Activated CD4-positive, alpha-beta T cell treated with anti-CD3 and anti-CD28 coated beads, Interleukin-2, amount 50 U/mL, for 24 hours (primary cell): ENCODE results near the gene FAM107A.

ENCODE experiments used
- DNase-seq, 2 donors: peaks; one replicate each; pipeline ENCODE4 v3.0.0-alpha.2; 2020; ENCODE audit warnings: low read depth in 1 of 2, low spot score in 1 of 2

FAM107A gene

DNA sequence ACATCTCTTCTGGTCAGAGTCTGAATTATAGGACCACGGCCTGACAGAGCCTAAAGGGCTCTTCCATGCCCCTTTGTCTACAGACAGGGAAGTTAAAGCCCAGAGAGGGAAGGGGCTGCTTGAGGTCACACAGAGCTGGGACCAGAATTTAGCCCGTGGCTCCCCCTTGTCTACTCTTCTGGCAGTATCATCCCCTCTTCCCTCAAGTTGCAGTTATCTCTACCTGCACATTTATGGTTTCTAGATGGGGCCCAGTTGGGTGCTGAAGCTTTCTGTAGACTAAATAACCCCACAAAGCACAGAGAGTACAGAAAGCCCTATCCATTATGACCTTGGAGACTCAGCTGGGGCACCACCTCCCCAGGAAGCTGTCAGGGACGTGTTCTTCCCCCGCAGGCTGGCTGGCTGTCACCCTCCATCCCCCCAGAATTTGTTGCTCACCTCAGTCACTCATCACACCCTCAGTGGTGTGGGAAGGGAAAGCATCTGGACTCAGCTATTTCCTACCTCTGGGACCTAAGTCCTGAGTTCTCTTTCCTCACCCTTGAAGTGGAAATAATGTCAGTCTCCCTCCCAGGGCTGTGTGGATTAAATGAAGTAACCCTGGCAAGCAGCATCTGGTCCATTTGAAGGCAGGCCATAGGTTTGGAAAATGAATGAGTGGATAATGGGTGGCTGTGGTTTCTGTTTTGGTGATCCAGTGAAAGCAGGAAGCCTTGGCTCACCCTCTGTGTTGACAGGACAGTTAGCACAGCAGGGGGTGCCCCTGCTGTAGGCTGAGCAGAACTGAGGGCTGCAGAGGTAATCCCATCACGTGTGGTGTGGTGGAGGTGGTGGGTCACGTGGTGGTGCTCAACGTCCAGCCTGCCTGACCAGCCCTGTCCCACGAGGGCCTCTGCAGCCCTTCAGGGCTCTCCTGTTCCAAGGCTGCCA, 56.5 kb downstream of the FAM107A start:
- DNase-seq: no peak

DNA sequence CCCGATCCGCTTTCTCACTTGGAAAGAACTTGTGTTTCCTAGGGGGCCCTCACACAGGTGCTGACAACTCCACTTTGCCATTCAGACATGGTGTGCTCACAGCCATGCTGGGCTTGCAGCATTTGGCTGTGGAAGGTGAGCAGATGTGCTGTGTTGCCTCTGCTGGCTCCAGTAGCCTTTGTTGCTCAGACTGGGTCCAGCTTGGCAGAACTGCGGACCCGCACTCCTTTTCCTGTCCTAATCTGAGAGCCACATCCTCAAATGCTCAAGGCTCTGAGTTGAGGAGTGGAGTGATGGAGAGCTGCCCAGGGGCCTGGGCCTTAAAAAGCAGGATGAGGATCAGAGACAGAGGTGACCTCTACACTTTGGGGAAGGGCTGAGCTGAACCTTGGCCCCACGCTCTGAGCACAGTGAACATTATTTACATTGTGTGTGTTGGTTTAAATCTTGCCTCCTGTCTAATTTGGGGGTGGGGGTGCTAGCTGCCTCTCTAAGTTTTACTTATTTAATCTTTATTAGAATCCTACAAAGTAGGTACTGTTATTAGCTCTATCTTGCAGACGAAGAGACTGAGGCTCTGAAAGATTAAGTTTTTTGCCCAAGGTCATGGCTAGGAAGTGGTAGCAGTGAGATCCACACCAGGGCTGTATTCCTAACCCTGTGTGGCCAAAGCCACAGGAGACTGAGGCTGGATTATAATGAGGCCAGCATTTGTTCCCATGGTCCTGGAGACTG, 57.4 kb downstream of the FAM107A start:
- DNase-seq: no peak

DNA sequence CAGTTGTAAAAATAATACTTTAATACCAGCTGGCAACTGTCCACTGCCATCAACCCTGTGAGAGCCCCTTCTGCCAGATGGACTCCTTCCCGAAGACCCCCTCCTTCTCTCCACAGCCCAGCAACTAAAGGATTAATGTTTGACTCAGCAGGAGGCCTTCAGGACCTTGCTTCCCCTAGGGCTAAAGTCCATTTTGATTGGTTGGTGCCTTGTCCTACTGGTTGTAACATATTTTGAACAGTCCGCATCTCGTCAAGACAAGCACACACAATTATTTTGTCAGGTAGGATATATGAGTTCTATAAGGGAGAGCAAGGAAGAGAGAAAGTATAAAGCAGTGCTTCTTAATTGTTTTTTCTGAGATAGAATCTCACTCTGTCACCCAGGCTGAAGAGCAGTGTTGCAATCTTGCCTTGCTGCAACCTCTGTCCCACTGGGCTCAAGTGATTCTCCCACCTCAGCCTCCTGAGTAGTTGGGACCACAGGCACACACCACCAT, 58.9 kb downstream of the FAM107A start:
- DNase-seq: no peak

DNA sequence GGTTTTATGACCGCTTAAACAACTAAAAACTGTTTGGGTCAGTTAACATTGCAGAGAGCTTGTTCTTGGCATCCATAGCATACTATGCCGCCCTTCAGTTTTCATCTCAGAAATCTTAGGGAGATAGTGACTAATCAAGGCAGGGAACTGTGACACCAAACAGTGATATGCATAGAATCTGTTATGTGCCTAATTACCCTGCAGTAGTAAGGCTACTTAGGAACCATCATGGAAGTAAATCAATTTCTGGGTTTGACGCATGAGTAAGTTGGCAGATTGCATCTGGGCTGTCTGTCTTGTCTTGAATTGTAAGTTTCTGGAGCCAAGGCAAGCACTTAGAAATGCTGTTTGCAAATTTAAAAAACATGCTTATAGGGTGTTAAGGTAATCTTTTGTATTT, 62.8 kb downstream of the FAM107A start:
- DNase-seq: no peak
